SK-N-SH treated with all-trans-retinoic acid at 6 μM for 48 hours (cell line): ENCODE data around the gene ATP11C.

Source experiments
- RARB ChIP-seq: fragments of 250-450 bp; sonication (Bioruptor Pico); IDR thresholded peaks from 2 replicates; pipeline ENCODE4 v1.8.0; 2021; ENCODE audit warnings: mild to moderate bottlenecking, moderate library complexity
- ZFP30 ChIP-seq: fragments of 450-650 bp; formaldehyde crosslinking; IDR thresholded peaks from 2 replicates; pipeline ENCODE4 v1.5.0; 2022; ENCODE audit warnings: mild to moderate bottlenecking, moderate library complexity

DNA sequence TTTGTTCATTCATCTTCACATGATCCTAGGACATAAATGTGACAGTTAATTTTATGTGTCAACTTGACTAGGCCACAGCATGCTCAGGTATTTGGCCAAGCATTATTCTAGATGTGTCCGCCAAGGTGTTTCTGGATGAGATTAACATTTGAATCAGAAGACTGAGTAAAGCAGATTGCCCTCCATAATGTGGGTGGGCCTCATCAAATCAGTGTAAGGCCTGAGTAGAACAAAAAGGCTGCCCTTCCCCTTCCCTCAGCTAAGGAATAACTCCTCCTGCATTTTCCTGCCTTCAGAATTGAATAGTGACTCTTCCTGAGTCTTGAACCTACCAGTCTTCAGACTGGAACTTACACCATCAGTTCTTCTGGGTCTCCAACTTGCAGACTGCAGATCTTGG, 18.4 kb downstream of the ATP11C start:
- TF ChIP-seq RARB (CRISPR knock-in tag) (no peak), ZFP30 (CRISPR knock-in tag) (no peak)
